ENCODE data around the gene SWI5. TPM values are rescaled to one million over a fixed set of nuclear protein-coding genes. Genes with fewer than 3 reads are reported as not detected.

Gene SWI5
- total and polyA plus RNA-seq, 2 experiments from 2014 or later = 26.6 to 42.5 TPM

- TF ChIP-seq ZNF462 (CRISPR knock-in tag; IDR thresholded peaks at IDR 0.05) (no peak), REST (IDR thresholded peaks at IDR 0.05; ENCODE audit: unreplicated experiment) (no peak)
Observed at GRCh38 chr9:128257907-128258306, 18.2 kb upstream of the SWI5 start (continued).

GRCh38 chr9:128258326-128258725 is 17.8 kb upstream of the SWI5 start:
- H3K36me3 Mint-ChIP-seq (ENCODE audit: low read depth) = peaks cover 35% of the 10 kb centered on the region
- H3K27ac ChIP-seq (ENCODE audit: low read depth) = no peak overlapping the region
- no peak overlapping the region for H2AFZ ChIP-seq
- H3K9me3 Mint-ChIP-seq = no peaks in the 10 kb centered on the region; the same call in 2 of the 3 replicates
- H3K4me3 Mint-ChIP-seq = no peak overlapping the region
- no peak overlapping the region for H3K4me3 ChIP-seq
- H4K20me1 ChIP-seq (replicated peaks; ENCODE audit: insufficient read depth) = peaks cover 18% of the 10 kb centered on the region
- H3K27me3 ChIP-seq (ENCODE audit: insufficient read depth) = no peaks in the 10 kb centered on the region
- peaks cover 4% of the 10 kb centered on the region; the same call in 1 of the 2 replicates for H3K36me3 ChIP-seq (ENCODE audit: insufficient read depth)
- H3K27me3 Mint-ChIP-seq (ENCODE audit: insufficient read depth, low read depth, poor library complexity) = peaks cover 21% of the 10 kb centered on the region
- ATAC-seq = no peak
- H3F3A ChIP-seq (replicated peaks; ENCODE audit: low read depth) = peaks cover 10% of the 10 kb centered on the region; the same call in 1 of the 2 replicates
- H3K4me1 Mint-ChIP-seq = peaks cover 22% of the 10 kb centered on the region
- H3K27ac Mint-ChIP-seq = no peak overlapping the region
- no peaks in the 10 kb centered on the region for H3K9me2 ChIP-seq (ENCODE audit: insufficient read depth)
- DNase-seq (ENCODE audit: low spot score) = no peak
- H3K79me2 ChIP-seq (replicated peaks; ENCODE audit: insufficient read depth) = no peaks in the 10 kb centered on the region
- H3K4me1 ChIP-seq (ENCODE audit: insufficient read depth) = peaks cover 7% of the 10 kb centered on the region
- H3K4me2 ChIP-seq = no peak overlapping the region
- TF ChIP-seq CREB1 (CRISPR knock-in tag; IDR thresholded peaks at IDR 0.05; ENCODE audit: low read depth) (no peak), POLR2AphosphoS5 (IDR thresholded peaks at IDR 0.05; ENCODE audit: low read depth) (no peak), EZH2phosphoT487 (IDR thresholded peaks at IDR 0.05; ENCODE audit: unreplicated experiment) (no peak), CTCF (conservative IDR thresholded peaks at IDR 0.05; ENCODE audit: low read depth in 2 of 2) (no peak), ETS1 (IDR thresholded peaks at IDR 0.05) (no peak), REST (IDR thresholded peaks at IDR 0.05; ENCODE audit: unreplicated experiment) (no peak), JUNB (IDR thresholded peaks at IDR 0.05; ENCODE audit: unreplicated experiment) (no peak)
